VCaP (cell line): ENCODE results near the gene CYP20A1.
"Not testable (repeated sequence)": the region's sequence is repeated elsewhere in the genome, so short reads cannot be mapped to it uniquely, and the experiment has no call there.

ENCODE experiments used
- H3K27ac ChIP-seq: fragments of 450-650 bp; 2 replicates; pipeline ENCODE4 v1.5.1; 2017
- TF ChIP-seq, protein P1 (sequence below): fragments of 450-650 bp; conservative IDR thresholded peaks from 2 replicates; pipeline ENCODE4 v1.5.1; 2017; ENCODE audit warnings: mild to moderate bottlenecking, moderate library complexity

Gene CYP20A1

DNA sequence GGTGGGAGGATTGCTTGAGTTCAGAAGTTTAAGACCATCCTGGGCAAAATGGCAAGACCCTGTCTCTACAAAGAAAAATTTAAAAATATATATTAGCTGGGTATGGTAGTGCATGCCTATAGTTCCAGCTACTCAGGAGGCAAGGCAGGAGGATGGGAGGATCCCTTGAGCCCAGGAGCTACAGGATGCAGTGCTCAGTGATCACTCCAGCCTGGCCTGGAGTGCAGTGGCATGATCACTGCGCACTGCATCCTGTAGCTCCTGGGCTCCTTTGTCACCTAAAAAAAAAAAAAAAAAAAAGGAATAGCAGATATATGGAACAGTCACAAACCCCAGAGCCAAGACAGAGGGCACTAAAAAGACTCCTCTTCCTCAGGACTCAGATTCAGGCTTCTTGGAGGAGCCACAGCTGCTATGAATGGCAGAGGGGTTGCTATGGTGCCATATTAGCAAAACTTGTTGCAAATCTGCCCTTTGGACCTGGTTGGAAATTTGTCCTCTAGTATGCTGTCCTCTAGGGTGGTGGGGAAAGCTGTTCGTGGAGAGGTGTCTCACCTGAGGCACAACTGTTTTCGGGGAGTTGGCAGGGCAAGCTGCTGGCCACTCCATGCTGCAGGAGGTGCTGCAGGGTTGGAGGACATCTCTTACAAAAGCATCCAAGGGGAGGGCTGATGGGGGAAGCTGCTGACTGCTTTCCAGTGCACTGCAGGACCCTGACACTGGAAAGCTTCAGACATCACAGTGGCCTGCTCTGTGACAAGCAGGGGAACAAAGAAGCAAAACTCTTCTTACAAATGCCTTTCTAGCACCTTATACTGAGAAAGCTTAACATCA lies 22.7 kb downstream of the CYP20A1 start:
- TF ChIP-seq, protein P1, sequence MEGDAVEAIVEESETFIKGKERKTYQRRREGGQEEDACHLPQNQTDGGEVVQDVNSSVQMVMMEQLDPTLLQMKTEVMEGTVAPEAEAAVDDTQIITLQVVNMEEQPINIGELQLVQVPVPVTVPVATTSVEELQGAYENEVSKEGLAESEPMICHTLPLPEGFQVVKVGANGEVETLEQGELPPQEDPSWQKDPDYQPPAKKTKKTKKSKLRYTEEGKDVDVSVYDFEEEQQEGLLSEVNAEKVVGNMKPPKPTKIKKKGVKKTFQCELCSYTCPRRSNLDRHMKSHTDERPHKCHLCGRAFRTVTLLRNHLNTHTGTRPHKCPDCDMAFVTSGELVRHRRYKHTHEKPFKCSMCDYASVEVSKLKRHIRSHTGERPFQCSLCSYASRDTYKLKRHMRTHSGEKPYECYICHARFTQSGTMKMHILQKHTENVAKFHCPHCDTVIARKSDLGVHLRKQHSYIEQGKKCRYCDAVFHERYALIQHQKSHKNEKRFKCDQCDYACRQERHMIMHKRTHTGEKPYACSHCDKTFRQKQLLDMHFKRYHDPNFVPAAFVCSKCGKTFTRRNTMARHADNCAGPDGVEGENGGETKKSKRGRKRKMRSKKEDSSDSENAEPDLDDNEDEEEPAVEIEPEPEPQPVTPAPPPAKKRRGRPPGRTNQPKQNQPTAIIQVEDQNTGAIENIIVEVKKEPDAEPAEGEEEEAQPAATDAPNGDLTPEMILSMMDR = no peak
- no peak overlapping the region for H3K27ac ChIP-seq

- no peak overlapping the region for H3K27ac ChIP-seq
- TF ChIP-seq, protein P1 = no peak
These were observed 40.5 kb downstream of the CYP20A1 start for GRCh38 chr2:203279288-203279687.

DNA sequence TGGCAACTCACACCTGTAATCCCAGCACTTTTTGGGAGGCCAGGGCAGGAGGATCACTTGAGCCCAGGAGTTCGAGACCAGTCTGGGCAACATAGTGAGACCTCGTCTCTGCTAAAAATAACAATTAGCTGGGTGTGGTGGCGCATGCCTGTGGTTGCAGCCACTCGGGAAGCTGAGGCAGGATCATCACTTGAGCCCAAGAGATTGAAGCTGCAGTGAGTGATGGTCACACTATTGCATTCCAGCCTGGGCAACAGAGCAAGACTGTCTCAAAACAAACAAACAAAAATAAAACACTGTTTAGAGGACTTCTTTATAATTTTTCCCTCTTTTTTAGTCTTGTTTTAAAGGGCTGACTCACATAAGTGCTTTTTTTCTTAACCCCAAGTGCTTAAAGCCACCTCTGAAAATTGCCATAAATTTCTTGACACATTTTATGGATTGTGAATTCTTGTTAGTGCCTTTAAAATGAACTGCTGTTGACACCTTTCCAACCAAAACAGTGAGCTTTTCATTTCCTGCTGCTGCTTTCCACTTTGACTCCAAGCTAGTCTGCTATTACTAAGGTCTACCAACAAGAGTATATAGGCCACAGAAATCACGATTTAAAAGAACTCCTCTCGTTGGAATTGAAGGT lies 41.7 kb downstream of the CYP20A1 start:
- no peak overlapping the region for H3K27ac ChIP-seq
- TF ChIP-seq, protein P1 = no peak

DNA sequence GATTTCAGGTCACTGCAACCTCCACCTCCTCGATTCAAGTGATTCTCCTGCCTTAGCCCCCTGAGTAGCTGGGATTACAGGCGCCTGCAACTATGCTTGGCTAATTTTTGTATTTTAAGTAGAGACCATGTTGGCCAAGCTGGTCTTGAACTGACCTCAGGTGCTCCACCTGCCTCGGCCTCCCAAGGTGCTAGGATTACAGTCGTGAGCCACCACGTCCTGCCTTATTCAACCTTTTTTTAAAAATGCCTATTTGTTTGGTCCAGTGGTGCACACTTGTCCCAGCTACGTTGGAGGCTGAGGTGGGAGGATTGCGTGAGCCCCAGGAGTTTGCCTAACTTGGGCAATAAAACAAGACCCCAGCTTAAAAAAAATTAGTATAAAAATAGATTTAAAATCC lies 43.3 kb downstream of the CYP20A1 start:
- TF ChIP-seq, protein P1 = no peak
- no peak overlapping the region for H3K27ac ChIP-seq

- TF ChIP-seq, protein P1 = no peak
- H3K27ac ChIP-seq = no peak overlapping the region
These were observed 47.7 kb downstream of the CYP20A1 start for GRCh38 chr2:203286532-203286931.

- no peak overlapping the region for H3K27ac ChIP-seq
- TF ChIP-seq, protein P1 = no peak
These were observed 62.8 kb downstream of the CYP20A1 start for GRCh38 chr2:203301667-203302066.

GRCh38 chr2:203302586-203302985 lies 63.8 kb downstream of the CYP20A1 start:
- not testable (repeated sequence) for H3K27ac ChIP-seq
